ENCODE data around the gene WDR87. TPM values are rescaled to one million over a fixed set of nuclear protein-coding genes. Genes with fewer than 3 reads are reported as not detected.
"Not testable (repeated sequence)": the region's sequence is repeated elsewhere in the genome, so short reads cannot be mapped to it uniquely, and the experiment has no call there.

The WDR87 gene
- polyA plus RNA-seq, 2 of the 4 experiments (the other 2 are of a cell fraction), result not detected

DNA sequence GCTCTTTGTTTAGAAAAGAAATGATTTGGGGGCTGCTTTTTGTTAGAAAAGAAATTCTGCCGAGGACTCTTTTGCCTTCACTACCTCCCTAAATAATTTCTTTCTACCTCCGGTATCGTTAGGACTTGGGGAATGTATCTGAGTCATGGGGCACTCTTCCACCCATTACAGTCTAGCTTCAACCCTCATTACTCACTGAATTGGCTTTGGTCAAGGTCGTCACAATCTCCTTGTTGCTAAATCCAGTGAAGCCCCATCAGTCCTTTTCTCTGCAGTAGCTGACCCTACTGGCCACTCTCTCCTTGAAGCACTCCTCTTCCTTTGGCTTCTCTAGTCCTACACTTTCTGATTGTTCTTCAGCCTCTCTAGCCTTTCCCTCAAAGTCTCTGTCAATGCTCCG lies 34.0 kb downstream of the WDR87 start:
- DNase-seq (ENCODE audit: low read depth in 1 of 2, low spot score in 1 of 2) (no peak), ATAC-seq (peak; percentile 25 to 28; a peak in 2 of 6 replicates), FAIRE-seq (no peak)
- POLR2A ChIA-PET, result no interaction called here
- H3K4me1 ChIP-seq, result no peaks in the 10 kb centered on the region
- H3K27ac ChIP-seq, result no peak overlapping the region
- no peak overlapping the region for H3K4me3 ChIP-seq
- peaks cover 89% of the 10 kb centered on the region for H3K9me3 ChIP-seq
- TF ChIP-seq POLR2A (IDR thresholded peaks at IDR 0.05; ENCODE audit: low read length), result no peak
- no peak for TF ChIP-seq FOSL2 (IDR thresholded peaks at IDR 0.05)
- no peak for TF ChIP-seq FOSL2 (CRISPR knock-in tag; IDR thresholded peaks at IDR 0.05)
- no peak for TF ChIP-seq FOSB (CRISPR knock-in tag; IDR thresholded peaks at IDR 0.05)
- TF ChIP-seq CBX8 (IDR thresholded peaks at IDR 0.05), result no peak
- no peak for TF ChIP-seq MAFK (IDR thresholded peaks at IDR 0.05; ENCODE audit: partially characterized antibody)
- no peak for TF ChIP-seq MYC (IDR thresholded peaks at IDR 0.05; ENCODE audit: borderline replicate concordance, low read length)
- TF ChIP-seq KDM1A (IDR thresholded peaks at IDR 0.05; ENCODE audit: low read depth), result no peak
- TF ChIP-seq, protein P1, sequence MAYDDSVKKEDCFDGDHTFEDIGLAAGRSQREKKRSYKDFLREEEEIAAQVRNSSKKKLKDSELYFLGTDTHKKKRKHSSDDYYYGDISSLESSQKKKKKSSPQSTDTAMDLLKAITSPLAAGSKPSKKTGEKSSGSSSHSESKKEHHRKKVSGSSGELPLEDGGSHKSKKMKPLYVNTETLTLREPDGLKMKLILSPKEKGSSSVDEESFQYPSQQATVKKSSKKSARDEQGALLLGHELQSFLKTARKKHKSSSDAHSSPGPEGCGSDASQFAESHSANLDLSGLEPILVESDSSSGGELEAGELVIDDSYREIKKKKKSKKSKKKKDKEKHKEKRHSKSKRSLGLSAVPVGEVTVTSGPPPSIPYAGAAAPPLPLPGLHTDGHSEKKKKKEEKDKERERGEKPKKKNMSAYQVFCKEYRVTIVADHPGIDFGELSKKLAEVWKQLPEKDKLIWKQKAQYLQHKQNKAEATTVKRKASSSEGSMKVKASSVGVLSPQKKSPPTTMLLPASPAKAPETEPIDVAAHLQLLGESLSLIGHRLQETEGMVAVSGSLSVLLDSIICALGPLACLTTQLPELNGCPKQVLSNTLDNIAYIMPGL (CRISPR knock-in tag; IDR thresholded peaks at IDR 0.05; ENCODE audit: borderline replicate concordance), result no peak
- TF ChIP-seq JUNB (IDR thresholded peaks at IDR 0.05), result no peak
- no peak for TF ChIP-seq PHF8 (IDR thresholded peaks at IDR 0.05; ENCODE audit: borderline replicate concordance, low read depth)
- no peak for TF ChIP-seq TP53 (CRISPR knock-in tag; IDR thresholded peaks at IDR 0.05)
- CTCF ChIA-PET, result interaction anchor here (0.6 to 2.8 kb wide), 2 partner anchors 30 to 75 kb away, joined by 3 to 14 read pairs; no protein-coding TSS in a partner anchor
- no peak overlapping the region for H3K4me2 ChIP-seq
- 10% methylated on average over 5 of the region's 5 CpGs for WGBS (ENCODE audit: missing lambda C conversion rate)

DNA sequence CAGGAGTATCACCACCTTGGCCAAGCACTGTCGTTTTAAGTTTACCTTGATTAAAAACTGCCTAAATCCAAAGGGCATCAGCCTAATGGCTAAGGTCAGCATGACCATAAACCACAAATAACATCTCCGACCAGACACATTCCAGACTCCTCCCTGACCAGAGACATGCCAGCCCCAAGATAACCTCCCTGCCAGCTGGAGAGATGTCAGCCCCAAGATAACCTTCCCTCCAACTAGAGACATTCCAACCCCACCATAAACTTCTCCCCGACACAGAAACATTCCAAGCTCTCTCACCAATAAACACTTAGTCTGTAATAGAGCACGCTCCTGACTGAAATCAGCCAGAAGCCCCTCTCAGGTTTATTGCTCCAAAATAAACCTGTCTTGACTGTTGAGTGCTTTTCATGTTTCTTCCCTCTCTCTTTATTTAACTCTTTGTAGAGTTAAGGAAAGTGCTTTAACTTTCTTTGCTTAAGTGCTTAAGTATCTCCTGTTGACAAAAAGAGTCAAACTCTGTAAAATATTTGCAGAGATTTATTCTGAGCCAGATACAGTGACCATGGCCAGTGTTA lies 36.5 kb downstream of the WDR87 start:
- TF ChIP-seq BHLHE40 (IDR thresholded peaks at IDR 0.05; ENCODE audit: low read depth, low read length), result no peak
- ATAC-seq (no peak), FAIRE-seq (no peak), DNase-seq (ENCODE audit: low read depth in 1 of 2, low spot score in 1 of 2) (no peak)
- H3K4me2 ChIP-seq, result no peak overlapping the region
- H3K4me1 ChIP-seq, result no peaks in the 10 kb centered on the region
- CTCF ChIA-PET, result interaction anchor here (0.6 to 0.9 kb wide), 3 partner anchors 9 to 20 kb away, joined by 3 read pairs; no protein-coding TSS in a partner anchor
- no peak overlapping the region for H3K4me3 ChIP-seq
- H3K27ac ChIP-seq, result no peak overlapping the region
- H3K9me3 ChIP-seq, result peaks cover 85% of the 10 kb centered on the region
- 5% methylated on average over 4 of the region's 4 CpGs for WGBS (ENCODE audit: missing lambda C conversion rate)
- POLR2A ChIA-PET, result no interaction called here

DNA sequence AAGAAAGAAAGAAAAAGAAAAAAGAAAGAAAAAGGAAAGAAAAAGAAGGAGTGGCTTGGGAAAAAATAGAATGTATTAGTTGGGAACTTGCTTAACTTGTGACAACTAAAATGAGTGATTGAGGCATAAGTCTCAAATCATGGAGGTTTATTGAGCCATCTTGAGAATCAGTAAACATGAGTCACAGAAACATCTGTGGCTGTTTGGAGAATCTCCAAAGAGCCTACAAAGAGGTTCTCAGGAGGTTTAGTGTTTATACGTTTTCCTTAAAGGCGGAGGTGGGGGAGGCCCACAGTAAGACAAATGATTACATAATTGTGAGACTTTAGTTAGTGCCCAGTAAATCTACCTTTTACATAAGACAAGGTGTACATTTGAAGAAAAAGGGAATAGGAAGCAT lies 38.6 kb downstream of the WDR87 start:
- CTCF ChIA-PET, result no interaction called here

DNA sequence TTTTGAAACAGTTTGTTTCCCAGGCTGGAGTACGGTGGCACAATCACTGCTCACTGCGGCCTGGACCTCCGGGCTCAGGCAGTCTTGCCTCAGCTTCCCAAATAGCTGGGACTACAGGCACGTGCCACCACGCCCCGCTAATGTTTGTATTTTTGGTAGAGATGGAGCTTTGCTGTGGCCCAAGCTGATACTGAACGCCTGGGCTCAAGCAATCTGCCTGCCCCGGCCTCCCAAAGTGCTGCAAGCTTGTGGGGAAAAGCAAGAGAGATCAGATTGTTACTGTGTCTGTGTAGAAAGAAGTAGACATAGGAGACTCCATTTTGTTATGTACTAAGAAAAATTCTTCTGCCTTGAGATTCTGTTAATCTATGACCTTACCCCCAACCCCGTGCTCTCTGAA lies 40.5 kb downstream of the WDR87 start:
- DNase-seq (ENCODE audit: low read depth in 1 of 2, low spot score in 1 of 2); H3K4me1 ChIP-seq; POLR2A ChIA-PET; ATAC-seq; FAIRE-seq; H3K27ac ChIP-seq; CTCF ChIA-PET; H3K4me3 ChIP-seq; H3K4me2 ChIP-seq: not testable (repeated sequence)
- TF ChIP-seq NPAS2 (CRISPR knock-in tag; IDR thresholded peaks at IDR 0.05; ENCODE audit: borderline replicate concordance) (0 out of 2 replicates have a peak, but pooled peaks have one; percentile 38), EHF (CRISPR knock-in tag; IDR thresholded peaks at IDR 0.05) (peak; percentile 72; the same call in 1 of the 2 replicates), HOXB13 (CRISPR knock-in tag; IDR thresholded peaks at IDR 0.05; ENCODE audit: low read depth) (peak; percentile 53; the same call in 1 of the 2 replicates), FOXS1 (CRISPR knock-in tag; IDR thresholded peaks at IDR 0.05) (peak; percentile 78; the same call in 1 of the 2 replicates)
- 16% methylated on average over 8 of the region's 9 CpGs for WGBS (ENCODE audit: missing lambda C conversion rate)
- H3K9me3 ChIP-seq, result peaks cover 77% of the 10 kb centered on the region

More for the DNA sequence above, 38.6 kb downstream of the WDR87 start:
- 11% methylated on average over 2 of the region's 2 CpGs for WGBS (ENCODE audit: missing lambda C conversion rate)
- peak in 1 of 2 experiments; percentile 52 for DNase-seq (ENCODE audit: low read depth in 1 of 2, low spot score in 1 of 2)
- H3K27ac ChIP-seq, result no peak overlapping the region
- peaks cover 79% of the 10 kb centered on the region for H3K9me3 ChIP-seq
- no peaks in the 10 kb centered on the region for H3K4me1 ChIP-seq
- H3K4me2 ChIP-seq, result no peak overlapping the region
- no peak overlapping the region for H3K4me3 ChIP-seq
- TF ChIP-seq RCOR1 (IDR thresholded peaks at IDR 0.05; ENCODE audit: low read depth, low read length) (no peak), FOSL2 (IDR thresholded peaks at IDR 0.05) (no peak), FOSL2 (CRISPR knock-in tag; IDR thresholded peaks at IDR 0.05) (peak; percentile 52)
- POLR2A ChIA-PET, result no interaction called here
- FAIRE-seq, result peak; percentile 46
- ATAC-seq, result peak in 1 of 2 experiments; percentile 34; a peak in 1 of 6 replicates
